Measurements from ENCODE around the gene GTPBP2. TPM values are rescaled to one million over a fixed set of nuclear protein-coding genes. Genes with fewer than 3 reads are reported as not detected.

The GTPBP2 gene
- total and polyA plus RNA-seq, 2 of the 4 experiments (the other 2 are of a cell fraction): 38.4 to 86.6 TPM

DNA sequence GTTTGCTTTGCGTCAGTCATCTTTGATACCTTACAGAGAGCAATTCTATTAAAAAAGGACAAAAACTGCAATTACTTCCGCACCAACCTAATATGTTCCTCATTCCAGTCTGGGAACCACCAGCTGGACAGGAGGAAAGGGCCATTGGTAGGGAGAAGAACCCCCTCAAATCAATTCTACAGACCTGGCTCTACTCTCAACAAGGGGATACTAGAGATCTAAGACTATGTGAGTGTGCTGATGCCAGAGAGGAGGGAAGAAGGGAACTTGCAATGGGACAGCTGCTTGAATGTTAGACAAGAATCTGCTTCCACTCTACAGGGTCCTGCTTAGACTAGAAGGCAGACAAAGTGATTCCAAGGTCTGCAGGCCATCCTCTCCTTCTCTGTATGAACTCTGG lies 45.2 kb upstream of the GTPBP2 start:
- no peak overlapping the region for H3K4me3 ChIP-seq (ENCODE audit: insufficient read depth, low read depth, low read length)
- no peak overlapping the region for H3K4me2 ChIP-seq (ENCODE audit: low read depth, low read length)
- no peak overlapping the region for H4K8ac ChIP-seq (ENCODE audit: low read depth in 2 of 2, low read length in 2 of 2)
- no peak overlapping the region for H3K27ac ChIP-seq (ENCODE audit: insufficient read depth, low read length)
- CTCF ChIA-PET: no interaction called here
- peaks cover 7 to 8% of the 10 kb centered on the region in 2 experiments for H3K79me1 ChIP-seq (ENCODE audit: low read depth in 1 of 2, low read length in 2 of 2)
- no peak for ATAC-seq (ENCODE audit: low read depth)
- intact Hi-C loops (cut with micrococcal nuclease) (no loop called here), dilution Hi-C loops (cut with HindIII; ENCODE audit: low sequenced_read_pairs, unreplicated experiment) (no loop called here), in situ Hi-C loops (cut with MboI; ENCODE audit: low sequenced_read_pairs) (no loop called here)
- POLR2A ChIA-PET (ENCODE audit: unreplicated experiment): no interaction called here
- no TSS peak for BruUV-seq (replicated peaks)
- H2AK9ac ChIP-seq (replicated peaks; ENCODE audit: low read depth, low read length, poor library complexity): no peak overlapping the region
- no peak overlapping the region for H3K18ac ChIP-seq (ENCODE audit: low read depth, low read length)
- H2BK120ac ChIP-seq (ENCODE audit: low read depth, low read length): no peak overlapping the region
- H3K9me1 ChIP-seq (ENCODE audit: insufficient read depth, low read length): peaks cover 16% of the 10 kb centered on the region; the same call in 1 of the 2 replicates
- TF ChIP-seq POLR2A (IDR thresholded peaks at IDR 0.05; ENCODE audit: low read depth, low read length) (no peak), USF2 (IDR thresholded peaks at IDR 0.05; ENCODE audit: low read depth, low read length) (no peak), MXI1 (IDR thresholded peaks at IDR 0.05; ENCODE audit: borderline replicate concordance, low read depth, low read length) (no peak), BHLHE40 (IDR thresholded peaks at IDR 0.05; ENCODE audit: low read depth, low read length) (no peak), MAZ (IDR thresholded peaks at IDR 0.05; ENCODE audit: borderline replicate concordance, low read depth, low read length) (no peak), ELK1 (IDR thresholded peaks at IDR 0.05; ENCODE audit: borderline replicate concordance, low read depth, low read length) (no peak), CHD1 (IDR thresholded peaks at IDR 0.05; ENCODE audit: low read depth, low read length) (no peak)
- no peak overlapping the region for H3K4ac ChIP-seq (ENCODE audit: low read depth, low read length)
- no peak overlapping the region for H2AFZ ChIP-seq (replicated peaks; ENCODE audit: low read length, poor library complexity)
- H3K9me3 ChIP-seq (ENCODE audit: control insufficient read depth, insufficient read depth, low read length): no peaks in the 10 kb centered on the region
- no peak overlapping the region for H2BK15ac ChIP-seq (ENCODE audit: low read depth, low read length)
- no peak overlapping the region for H4K91ac ChIP-seq (ENCODE audit: insufficient read depth, low read depth, low read length)
- no peaks in the 10 kb centered on the region for H4K20me1 ChIP-seq (ENCODE audit: insufficient read depth, low read length)
- no peak overlapping the region for H3K14ac ChIP-seq (replicated peaks; ENCODE audit: low read depth, low read length)
- H3K36me3 ChIP-seq (ENCODE audit: control insufficient read depth, insufficient read depth, low read length): peaks cover 67% of the 10 kb centered on the region
- no peaks in the 10 kb centered on the region for H3K27me3 ChIP-seq (ENCODE audit: control insufficient read depth, insufficient read depth, low read length)
- H2AK5ac ChIP-seq (ENCODE audit: low read depth, low read length): no peak overlapping the region
- no peak overlapping the region for H2BK5ac ChIP-seq (ENCODE audit: low read depth, low read length, poor library complexity, severe bottlenecking)
- H4K5ac ChIP-seq (ENCODE audit: low read depth, low read length): no peak overlapping the region
- no CpG with 5 or more reads among the region's 2 CpGs for WGBS, 2 experiments (ENCODE audit: extremely low coverage in 2 of 2, insufficient read length in 1 of 2)
- no peak overlapping the region for H3K56ac ChIP-seq (ENCODE audit: extremely low read depth, insufficient read depth, low read length)
- peaks cover 2% of the 10 kb centered on the region; the same call in 1 of the 2 replicates for H3K4me1 ChIP-seq (ENCODE audit: control insufficient read depth, insufficient read depth, low read length)
- H3K23ac ChIP-seq (ENCODE audit: low read depth, low read length): no peak overlapping the region
- H2BK20ac ChIP-seq (ENCODE audit: low read depth, low read length): no peak overlapping the region
- H3K9ac ChIP-seq (ENCODE audit: low read depth, low read length): no peak overlapping the region
- no peak for DNase-seq

Data from IMR-90 (cell line).